GM19324 (cell line): ENCODE measurements around the gene RALGPS1.

Experiments
- ATAC-seq: cut with Tn5 transposase; IDR thresholded peaks from one replicate; pipeline ENCODE4 v1.9.1; 2021; ENCODE audit warnings: mild to moderate bottlenecking, moderate library complexity; ENCODE audit not compliant: unreplicated experiment, low FRiP score

The RALGPS1 gene

GRCh38 chr9:127196826-127197145 lies 282.2 kb downstream of the RALGPS1 start:
- no peak for ATAC-seq

DNA sequence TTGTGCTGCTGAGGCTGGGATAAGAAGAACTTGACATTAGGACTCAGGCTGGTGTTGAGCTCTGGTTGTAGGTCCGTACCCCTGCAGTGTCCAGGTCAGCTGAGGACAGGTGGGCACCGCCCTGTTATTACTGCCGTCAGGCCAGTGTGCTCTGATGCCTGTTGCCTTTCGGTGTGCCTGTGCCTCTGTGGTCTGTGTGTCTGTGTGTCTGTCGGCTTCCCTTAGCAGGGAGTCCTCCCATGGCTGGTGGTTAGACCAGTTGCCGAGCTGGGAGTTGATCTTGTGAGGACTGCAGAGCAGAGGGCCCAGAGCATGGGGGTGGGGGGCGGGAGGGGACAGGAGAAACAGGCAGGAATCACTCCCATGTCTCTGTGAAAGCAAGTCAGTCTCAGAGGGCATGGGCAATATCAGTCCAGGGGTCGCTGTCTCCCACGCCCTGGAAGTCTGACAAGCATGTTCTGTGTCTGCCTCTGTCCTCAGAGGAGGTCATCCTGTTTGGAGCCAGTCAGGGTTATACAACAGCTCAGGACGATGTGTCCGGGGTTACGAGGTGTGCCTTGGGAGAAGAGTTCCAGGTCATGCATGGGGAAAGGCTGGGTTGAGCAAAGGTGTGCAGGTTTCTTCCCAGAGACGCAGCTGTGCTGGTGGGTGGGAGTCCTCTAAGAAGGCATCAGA lies 282.7 kb downstream of the RALGPS1 start:
- no peak for ATAC-seq

- no peak for ATAC-seq
These were observed 283.4 kb downstream of the RALGPS1 start for GRCh38 chr9:127197861-127198430.

- ATAC-seq, result no peak
These were observed 284.0 kb downstream of the RALGPS1 start for GRCh38 chr9:127198587-127198986.

DNA sequence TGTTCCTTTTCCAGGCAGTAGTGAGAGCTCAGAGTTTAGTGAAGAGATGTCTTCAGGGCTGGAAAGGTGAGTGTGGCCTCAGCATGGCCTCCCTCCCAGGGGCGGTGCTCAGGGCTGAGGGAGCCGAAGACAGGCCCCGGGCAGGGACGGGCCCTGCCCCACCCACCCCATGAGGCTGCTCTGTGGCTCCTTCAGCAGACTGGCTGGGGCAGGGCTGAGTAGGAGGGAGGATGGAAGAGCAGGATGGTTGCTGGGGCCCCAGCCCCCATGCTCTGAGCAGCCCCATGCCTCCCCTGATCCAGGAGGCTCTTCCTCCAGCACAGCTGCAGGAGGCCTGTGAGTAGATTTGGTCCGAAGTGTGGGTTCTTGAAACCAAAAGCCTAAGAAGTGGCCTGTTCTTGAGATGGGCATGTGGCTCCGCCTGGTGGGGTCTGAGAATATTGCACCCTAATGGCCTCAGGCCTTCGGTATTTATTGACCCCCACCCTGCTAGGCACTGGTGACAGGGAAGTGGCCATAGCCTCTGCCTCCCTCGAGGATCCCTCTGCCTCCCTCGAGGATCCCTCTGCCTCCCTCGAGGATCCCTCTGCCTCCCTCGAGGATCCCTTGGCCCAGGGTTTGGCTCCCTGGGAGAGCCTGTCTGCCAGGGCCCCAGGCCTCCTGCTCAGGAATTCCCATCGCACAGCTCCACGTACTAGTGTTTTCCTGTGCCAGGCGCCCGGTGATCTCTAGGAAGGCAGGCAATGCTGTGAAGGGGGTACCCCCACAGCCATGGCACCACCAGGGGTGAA lies 284.6 kb downstream of the RALGPS1 start:
- no peak for ATAC-seq

GRCh38 chr9:127200106-127200862 lies 285.7 kb downstream of the RALGPS1 start:
- ATAC-seq, result no peak

GRCh38 chr9:127201071-127201541 lies 286.5 kb downstream of the RALGPS1 start:
- no peak for ATAC-seq

DNA sequence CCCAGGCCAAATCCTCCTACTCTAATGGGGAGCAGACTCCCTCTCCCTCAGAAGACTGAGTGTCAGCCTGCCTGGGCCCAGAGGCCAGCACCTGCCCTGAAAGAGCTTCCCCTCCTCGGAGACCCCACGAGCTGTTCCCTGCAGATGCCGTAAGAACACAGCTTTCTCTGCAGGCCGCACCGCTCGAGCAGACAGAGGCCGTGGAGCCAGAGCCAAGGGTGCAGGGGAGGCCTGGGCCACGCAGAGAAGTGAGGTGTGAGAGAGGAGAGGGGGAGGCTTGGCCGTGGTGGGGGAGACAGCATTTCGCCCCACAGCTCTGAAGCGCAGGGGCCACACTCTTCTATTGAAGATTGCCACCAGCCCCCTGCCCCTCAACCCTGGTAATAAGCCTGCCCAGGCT lies 287.1 kb downstream of the RALGPS1 start:
- no peak for ATAC-seq

GRCh38 chr9:127202461-127203169 lies 288.0 kb downstream of the RALGPS1 start:
- no peak for ATAC-seq

DNA sequence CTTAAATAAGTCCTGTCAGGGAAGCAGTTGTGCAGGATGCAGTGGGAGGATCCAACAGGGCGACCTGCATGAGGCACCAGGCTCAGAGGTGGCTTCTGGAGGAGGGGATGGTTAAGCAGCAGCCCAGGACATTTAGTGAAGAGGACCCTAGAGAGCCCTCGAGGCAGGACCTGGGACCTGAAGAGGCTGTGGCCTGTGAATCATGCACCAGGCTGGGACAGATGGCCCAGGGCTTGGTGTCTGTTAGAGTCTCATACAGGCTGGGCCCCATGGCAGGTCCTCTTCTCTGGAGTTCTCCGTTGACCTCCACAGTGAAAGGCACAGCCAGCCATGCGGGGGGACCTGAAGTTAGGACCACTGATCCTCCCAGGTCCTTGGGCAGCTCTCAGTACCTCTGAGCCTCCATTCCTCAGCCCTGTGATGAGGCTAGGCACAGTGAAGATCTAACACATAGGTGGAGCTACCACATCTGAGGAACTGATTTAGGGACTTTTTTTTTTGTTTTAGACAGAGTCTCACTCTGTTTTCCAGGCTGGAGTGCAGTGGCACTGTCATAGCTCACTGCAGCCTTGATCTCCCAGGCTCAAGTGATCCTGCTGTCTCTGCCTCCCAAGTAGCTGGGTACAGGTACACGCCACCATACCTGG lies 289.2 kb downstream of the RALGPS1 start:
- no peak for ATAC-seq

DNA sequence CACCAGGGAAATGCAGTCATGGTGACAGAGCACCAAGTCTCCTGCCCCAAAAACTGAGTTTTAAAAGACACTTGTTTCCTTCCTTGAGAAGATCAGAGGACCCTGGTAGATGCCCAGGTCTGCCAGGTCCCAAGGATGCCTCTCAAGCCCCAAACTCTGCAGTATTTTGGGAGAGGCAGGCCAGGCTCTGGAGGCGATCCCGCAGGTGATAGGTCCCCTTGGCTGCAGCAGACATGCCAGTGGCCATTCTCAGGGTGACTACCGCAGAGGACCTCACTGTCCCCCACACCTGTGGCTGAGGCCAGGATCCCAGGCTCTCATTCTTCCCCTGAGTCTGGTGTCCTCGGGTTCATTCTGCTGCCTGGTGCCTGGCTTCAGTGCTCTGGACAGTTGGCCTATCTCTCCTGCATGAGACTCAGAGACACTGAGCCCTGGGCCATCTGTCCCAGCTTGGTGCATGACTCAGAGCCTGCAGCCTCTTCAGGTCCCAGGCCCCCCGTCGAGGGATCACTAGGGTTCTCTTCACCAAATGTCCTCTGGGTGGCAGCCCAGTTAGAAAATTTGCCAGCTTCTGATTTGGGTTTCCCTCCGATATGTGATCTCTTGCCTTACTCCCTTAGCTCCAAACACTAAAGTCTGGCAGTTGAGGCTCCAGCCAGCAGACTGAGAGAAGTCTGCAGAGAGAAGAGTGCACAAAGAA lies 290.3 kb downstream of the RALGPS1 start:
- ATAC-seq, result no peak

- ATAC-seq, result no peak
These were observed 291.4 kb downstream of the RALGPS1 start for GRCh38 chr9:127205952-127206351.

- no peak for ATAC-seq
These were observed 292.1 kb downstream of the RALGPS1 start for GRCh38 chr9:127206666-127207065.

DNA sequence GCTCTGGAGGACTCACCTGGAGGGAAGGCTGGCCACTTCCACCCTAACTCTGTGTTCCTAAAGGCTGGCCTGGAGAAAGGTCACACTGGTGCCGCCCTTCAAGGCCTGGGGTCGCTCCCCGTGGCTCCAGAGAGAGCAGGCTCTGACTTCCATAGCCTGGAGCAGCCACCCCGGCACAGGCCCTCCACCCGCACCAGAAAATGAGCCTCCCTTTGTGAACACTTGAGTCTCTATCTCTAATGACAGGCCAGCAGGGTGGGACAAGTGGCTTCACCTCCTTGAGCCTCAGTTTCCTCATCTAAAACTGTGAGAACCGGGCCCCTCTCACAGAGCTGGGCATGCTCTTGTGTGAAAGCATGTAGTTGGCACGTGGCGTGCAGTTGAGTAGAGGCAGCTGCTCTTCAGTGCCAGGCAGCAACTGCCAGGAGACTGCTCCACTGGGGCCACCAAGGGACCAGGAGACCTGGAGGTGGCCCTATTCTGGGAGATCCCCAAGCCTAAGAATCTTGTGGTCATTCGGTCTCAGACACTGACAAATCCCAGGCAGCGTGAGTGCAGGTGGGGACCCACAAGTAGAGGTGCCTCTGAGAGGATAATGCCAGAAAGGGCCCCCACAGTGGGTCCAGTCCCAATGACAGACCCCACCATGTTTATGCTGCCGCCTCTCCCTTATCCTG lies 293.3 kb downstream of the RALGPS1 start:
- no peak for ATAC-seq

DNA sequence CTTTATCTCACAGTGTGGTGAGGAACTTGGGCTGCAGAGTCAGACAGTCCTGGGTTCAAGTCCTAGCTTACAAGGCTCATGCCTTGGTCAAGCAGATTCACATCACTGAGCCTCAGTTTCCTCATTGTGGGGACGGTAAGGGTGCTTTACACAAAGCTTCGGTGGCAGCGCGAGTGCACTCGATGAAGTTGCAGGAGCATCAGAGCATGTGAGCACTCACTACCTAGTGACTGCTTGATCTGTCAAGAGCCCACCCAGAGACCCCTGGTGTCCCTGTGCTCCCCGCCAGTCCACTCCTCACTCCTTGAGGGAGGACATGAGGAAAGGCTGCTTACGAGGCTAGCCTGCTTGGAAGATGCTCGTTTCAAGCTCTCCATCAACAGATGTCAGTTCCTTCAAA lies 293.8 kb downstream of the RALGPS1 start:
- no peak for ATAC-seq

GRCh38 chr9:127209220-127209619 lies 294.6 kb downstream of the RALGPS1 start:
- ATAC-seq, result no peak

DNA sequence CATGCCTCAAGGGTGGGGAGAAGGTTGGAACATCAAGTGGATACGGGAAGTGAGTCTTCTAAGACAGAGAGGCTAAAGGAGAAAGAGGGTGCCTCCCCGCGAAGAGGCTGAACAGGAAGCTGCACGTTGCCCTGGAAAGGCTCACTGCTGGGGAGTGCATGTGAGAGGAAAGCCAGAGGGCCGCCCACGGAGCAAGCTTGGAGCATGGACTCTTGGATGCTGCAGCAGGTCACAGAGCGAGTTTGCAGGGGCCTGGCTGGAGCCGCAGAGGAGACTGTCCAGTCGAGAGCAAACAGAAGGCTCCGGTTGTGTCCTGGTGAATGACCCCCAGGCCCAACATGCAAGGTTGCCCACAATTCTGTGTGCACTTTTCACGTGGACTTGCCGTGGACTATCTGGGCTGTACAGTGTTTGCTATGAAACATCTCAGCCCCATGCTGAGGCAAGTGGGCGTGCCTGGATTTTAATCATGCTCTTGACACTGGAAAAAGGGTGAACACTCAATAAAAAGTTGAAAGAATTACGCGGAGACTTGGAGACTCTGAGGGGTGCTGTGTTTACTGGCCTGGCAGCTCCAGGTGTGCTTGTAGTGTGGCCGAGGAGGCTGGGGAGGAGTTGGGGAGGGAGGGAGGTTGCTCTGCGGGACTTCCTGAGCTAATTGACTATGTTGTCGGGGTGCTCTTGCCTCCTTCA lies 295.5 kb downstream of the RALGPS1 start:
- ATAC-seq, result no peak
